ENCODE results near the gene ZFP28. TPM values are rescaled to one million over a fixed set of nuclear protein-coding genes. Genes with fewer than 3 reads are reported as not detected.

ZFP28 gene
- total and polyA plus RNA-seq, 2 experiments from 2014 or later, result 5.1 to 5.8 TPM

- TF ChIP-seq EZH2phosphoT487 (IDR thresholded peaks at IDR 0.05; ENCODE audit: insufficient read depth, low read depth), result no peak
- no peak for TF ChIP-seq EZH2 (IDR thresholded peaks at IDR 0.05; ENCODE audit: insufficient read depth, poor library complexity, severe bottlenecking)
- H3K79me2 ChIP-seq (ENCODE audit: insufficient read depth), result no peaks in the 10 kb centered on the region
- in situ Hi-C loops (cut with MboI), result no loop called here
- peak overlapping the region; percentile 86 for H3K4me3 ChIP-seq
- H3K27me3 ChIP-seq (replicated peaks; ENCODE audit: insufficient read depth), result no peaks in the 10 kb centered on the region
- H3K27ac ChIP-seq, result peak overlapping the region; percentile 96
- DNase-seq, result no peak
- H3K4me1 ChIP-seq (ENCODE audit: insufficient read depth), result no peaks in the 10 kb centered on the region
- H3K9me2 ChIP-seq (ENCODE audit: insufficient read depth), result no peaks in the 10 kb centered on the region
- H3F3A ChIP-seq (ENCODE audit: insufficient read depth), result no peaks in the 10 kb centered on the region
- H3K9me3 ChIP-seq (ENCODE audit: low read depth), result no peaks in the 10 kb centered on the region
- 1% methylated on average over 17 of the region's 17 CpGs for WGBS, 2 experiments (ENCODE audit: low coverage in 1 of 2, low lambda C conversion rate in 2 of 2, missing lambda C conversion rate in 2 of 2)
- H4K20me1 ChIP-seq (ENCODE audit: insufficient read depth), result no peaks in the 10 kb centered on the region
- H3K9ac ChIP-seq, result peak overlapping the region; percentile 96
- H3K36me3 ChIP-seq (ENCODE audit: low read depth), result 0 out of 2 replicates have a peak, but pooled peaks cover 8% of the 10 kb centered on the region
- peak overlapping the region; percentile 98 for H3K4me2 ChIP-seq (ENCODE audit: unreplicated experiment)
- H2AFZ ChIP-seq, result peak overlapping the region; percentile 97
Observed at GRCh38 chr19:56508290-56508778, 30.4 kb upstream of the ZFP28 start.

GRCh38 chr19:56525214-56525860 lies 13.4 kb upstream of the ZFP28 start:
- DNase-seq, result no peak
- peaks cover 48% of the 10 kb centered on the region for H3K36me3 ChIP-seq (ENCODE audit: low read depth)
- WGBS, 2 experiments (ENCODE audit: low coverage in 1 of 2, low lambda C conversion rate in 2 of 2, missing lambda C conversion rate in 2 of 2), result 87 to 90% methylated on average over 4 of the region's 4 CpGs
- H3K4me3 ChIP-seq, result no peak overlapping the region
- H3K27ac ChIP-seq, result no peak overlapping the region
- peaks cover 19% of the 10 kb centered on the region for H3F3A ChIP-seq (ENCODE audit: insufficient read depth)
- TF ChIP-seq EZH2phosphoT487 (IDR thresholded peaks at IDR 0.05; ENCODE audit: insufficient read depth, low read depth), result no peak
- no peak for TF ChIP-seq EZH2 (IDR thresholded peaks at IDR 0.05; ENCODE audit: insufficient read depth, poor library complexity, severe bottlenecking)
- H2AFZ ChIP-seq, result no peak overlapping the region
- H3K9me2 ChIP-seq (ENCODE audit: insufficient read depth), result no peaks in the 10 kb centered on the region
- no peak overlapping the region for H3K4me2 ChIP-seq (ENCODE audit: unreplicated experiment)
- H4K20me1 ChIP-seq (ENCODE audit: insufficient read depth), result no peaks in the 10 kb centered on the region
- H3K27me3 ChIP-seq (replicated peaks; ENCODE audit: insufficient read depth), result no peaks in the 10 kb centered on the region
- in situ Hi-C loops (cut with MboI), result no loop called here
- no peaks in the 10 kb centered on the region for H3K4me1 ChIP-seq (ENCODE audit: insufficient read depth)
- H3K9ac ChIP-seq, result no peak overlapping the region
- no peaks in the 10 kb centered on the region for H3K79me2 ChIP-seq (ENCODE audit: insufficient read depth)
- H3K9me3 ChIP-seq (ENCODE audit: low read depth), result peaks cover 18% of the 10 kb centered on the region

- H3K27ac ChIP-seq, result no peak overlapping the region
- no peaks in the 10 kb centered on the region for H3K27me3 ChIP-seq (replicated peaks; ENCODE audit: insufficient read depth)
- DNase-seq, result no peak
- H3K4me1 ChIP-seq (ENCODE audit: insufficient read depth), result 0 out of 2 replicates have a peak, but pooled peaks cover 4% of the 10 kb centered on the region
- peaks cover 28% of the 10 kb centered on the region for H3K79me2 ChIP-seq (ENCODE audit: insufficient read depth)
- no peaks in the 10 kb centered on the region for H3F3A ChIP-seq (ENCODE audit: insufficient read depth)
- in situ Hi-C loops (cut with MboI), result no loop called here
- H3K36me3 ChIP-seq (ENCODE audit: low read depth), result peaks cover 7% of the 10 kb centered on the region; the same call in 1 of the 2 replicates
- H3K9me3 ChIP-seq (ENCODE audit: low read depth), result no peaks in the 10 kb centered on the region
- no peaks in the 10 kb centered on the region for H3K9me2 ChIP-seq (ENCODE audit: insufficient read depth)
- peak overlapping the region; percentile 85; the same call in 1 of the 2 replicates for H3K4me3 ChIP-seq
- WGBS, 2 experiments (ENCODE audit: low coverage in 1 of 2, low lambda C conversion rate in 2 of 2, missing lambda C conversion rate in 2 of 2), result 86 to 100% methylated on average over 3 of the region's 3 CpGs
- H4K20me1 ChIP-seq (ENCODE audit: insufficient read depth), result no peaks in the 10 kb centered on the region
- no peak overlapping the region for H3K9ac ChIP-seq
- TF ChIP-seq EZH2phosphoT487 (IDR thresholded peaks at IDR 0.05; ENCODE audit: insufficient read depth, low read depth) (no peak), EZH2 (IDR thresholded peaks at IDR 0.05; ENCODE audit: insufficient read depth, poor library complexity, severe bottlenecking) (no peak)
- H2AFZ ChIP-seq, result peak overlapping the region; percentile 85
- no peak overlapping the region for H3K4me2 ChIP-seq (ENCODE audit: unreplicated experiment)
Observed at GRCh38 chr19:56537442-56537841, 1.3 kb upstream of the ZFP28 start.

DNA sequence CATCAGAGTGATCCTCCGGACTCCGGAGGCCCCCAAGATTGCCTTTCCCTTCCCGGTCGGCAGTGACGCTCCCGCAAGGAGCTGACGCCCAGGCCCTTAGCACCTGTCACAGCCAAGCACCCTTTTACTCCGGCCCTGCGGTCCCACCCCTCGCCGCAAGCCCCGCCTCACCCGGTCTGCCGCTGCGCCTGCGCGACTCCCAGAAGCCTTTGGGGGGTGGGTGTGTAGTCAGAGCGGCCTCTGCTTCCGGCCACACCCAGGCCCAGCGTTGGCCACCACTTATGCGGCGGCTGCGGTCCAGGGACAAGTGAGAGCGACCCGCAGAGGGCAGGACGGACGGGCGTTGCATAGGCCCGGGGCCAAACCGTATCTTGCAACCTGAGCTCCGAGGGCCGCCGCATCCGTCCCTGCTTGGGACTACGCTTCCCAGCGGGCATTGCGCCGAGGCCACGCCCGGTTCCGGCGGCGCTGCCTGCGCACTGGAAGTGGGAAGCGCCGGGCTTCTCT lies 441 bp upstream of the ZFP28 start:
- Histone ChIP-seq H4K20me1 (ENCODE audit: insufficient read depth) (no peaks in the 10 kb centered on the region), H3K4me3 (peak overlapping the region; percentile 85), H3K9me2 (ENCODE audit: insufficient read depth) (no peaks in the 10 kb centered on the region), H2AFZ (peak overlapping the region; percentile 85), H3K4me2 (ENCODE audit: unreplicated experiment) (peak overlapping the region; percentile 54), H3K27ac (peak overlapping the region; percentile 76), H3K9ac (peak overlapping the region; percentile 70), H3F3A (ENCODE audit: insufficient read depth) (no peaks in the 10 kb centered on the region), H3K9me3 (ENCODE audit: low read depth) (no peaks in the 10 kb centered on the region), H3K4me1 (ENCODE audit: insufficient read depth) (0 out of 2 replicates have a peak, but pooled peaks cover 4% of the 10 kb centered on the region), H3K36me3 (ENCODE audit: low read depth) (peaks cover 7% of the 10 kb centered on the region; the same call in 1 of the 2 replicates), H3K79me2 (ENCODE audit: insufficient read depth) (peaks cover 33% of the 10 kb centered on the region), H3K27me3 (replicated peaks; ENCODE audit: insufficient read depth) (no peaks in the 10 kb centered on the region)
- peak; percentile 95 for DNase-seq
- WGBS, 2 experiments (ENCODE audit: low coverage in 1 of 2, low lambda C conversion rate in 2 of 2, missing lambda C conversion rate in 2 of 2), result 1% methylated on average over 39 to 45 of the region's 46 CpGs
- in situ Hi-C loops (cut with MboI), result no loop called here
- TF ChIP-seq EZH2phosphoT487 (IDR thresholded peaks at IDR 0.05; ENCODE audit: insufficient read depth, low read depth), result no peak
- no peak for TF ChIP-seq EZH2 (IDR thresholded peaks at IDR 0.05; ENCODE audit: insufficient read depth, poor library complexity, severe bottlenecking)

All from GM23248 (cell line).